Tibial artery (tissue), 4 donors: ENCODE measurements around the gene KLHL25.

Experiments used
- DNase-seq, 2 donors: peaks; one replicate each; pipeline ENCODE4 v3.0.0-alpha.2; 2019
- H3K27ac ChIP-seq, 2 donors: fragments of 200-600 bp; sonication (generic) in 1 of 2; 1 replicate in 1 of 2; 2 replicates in 1 of 2; pipeline ENCODE4 v1.5.1; 2018 to 2019; ENCODE audit warnings: mild to moderate bottlenecking in 1 of 2
- H3K27me3 ChIP-seq, 2 donors: fragments of 200-600 bp; sonication (generic) in 1 of 2; one replicate each; pipeline versions ENCODE4 v1.5.1 to v1.6.0; 2016 to 2019
- H3K36me3 ChIP-seq, 3 donors: fragments of 200-600 bp; sonication (generic) in 2 of 3; one replicate each; pipeline ENCODE4 v1.5.1; 2016 to 2019; ENCODE audit warnings: mild to moderate bottlenecking in 2 of 3
- H3K4me1 ChIP-seq, 4 donors: fragments of 200-600 bp; sonication (generic) in 2 of 4; 1 replicate in 3 of 4; 2 replicates in 1 of 4; pipeline ENCODE4 v1.5.1; 2016 to 2019
- H3K4me3 ChIP-seq, 2 donors: fragments of 200-600 bp; sonication (generic) in 1 of 2; 1 replicate in 1 of 2; 2 replicates in 1 of 2; pipeline ENCODE4 v1.5.1; 2018 to 2019; ENCODE audit warnings: mild to moderate bottlenecking in 2 of 2
- H3K9me3 ChIP-seq, 3 donors: fragments of 200-600 bp; sonication (generic) in 1 of 3; one replicate each; pipeline ENCODE4 v1.5.1; 2016 to 2019
- intact Hi-C: fragments of 100-400 bp; cut with DNase I; formaldehyde crosslinking; loops from one replicate; pipeline ENCODE4 v1.15.0; 2023; ENCODE audit warnings: low total_unique reads
- TF ChIP-seq, protein P1 (sequence below), 2 experiments: fragments of 200-600 bp in 1 of 2; fragments of 450-650 bp in 1 of 2; IDR thresholded peaks; one replicate each; pipeline ENCODE4 v1.5.1; 2017 to 2019; ENCODE audit warnings: antibody characterized with exemption in 2 of 2, mild to moderate bottlenecking in 1 of 2, moderate library complexity in 1 of 2

The KLHL25 gene

DNA sequence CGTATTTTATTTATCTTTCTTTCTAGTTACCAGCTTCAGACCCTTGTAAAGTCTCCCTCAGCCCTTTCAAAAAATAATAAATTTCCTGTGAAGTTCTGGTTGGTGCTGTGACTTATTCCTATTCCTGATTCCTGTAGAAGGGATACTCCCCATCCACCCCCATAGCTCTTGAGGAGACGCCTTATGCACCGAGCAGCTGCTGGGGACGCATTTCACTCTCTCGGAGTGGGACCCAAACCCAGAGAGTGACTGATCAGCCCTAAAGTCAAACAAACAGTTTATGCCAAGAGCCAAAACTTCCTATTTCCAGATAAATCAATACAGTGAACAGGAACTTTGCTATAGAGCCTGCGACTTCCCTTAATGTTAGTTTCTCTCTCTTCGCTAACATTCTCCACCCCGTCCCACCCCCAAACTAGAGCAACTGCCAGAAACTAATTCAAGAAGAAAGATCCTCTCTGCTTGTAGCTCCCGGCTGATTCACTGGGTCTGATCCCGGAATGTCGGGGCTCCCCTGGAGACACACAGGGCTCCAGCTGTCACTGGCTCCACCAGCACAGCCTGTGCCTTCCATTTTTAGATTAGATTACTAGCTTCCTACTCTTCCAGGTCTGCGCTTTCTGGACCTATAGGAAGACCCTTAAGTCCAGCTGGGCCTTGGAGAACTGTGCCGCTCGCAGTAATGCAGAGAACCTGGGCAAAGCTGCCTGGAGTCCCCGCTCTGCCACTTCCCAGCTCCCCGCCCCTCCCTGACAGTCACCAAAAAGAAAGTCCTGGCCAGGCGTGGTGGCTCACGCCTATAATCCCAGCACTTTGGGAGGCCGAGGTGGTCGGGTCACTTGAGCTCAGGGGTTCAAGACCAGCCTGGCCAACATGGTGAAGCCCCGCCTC is 45.2 kb downstream of the KLHL25 start:
- Histone ChIP-seq H3K36me3 (peaks cover 28 to 39% (median 30%) of the 10 kb centered on the region in 3 donors), H3K27ac (peak overlapping the region; percentile 73 to 74), H3K9me3 (no peaks in the 10 kb centered on the region), H3K4me3 (peak overlapping the region; percentile 41 to 46), H3K27me3 (no peaks in the 10 kb centered on the region), H3K4me1 (peaks cover 0 to 39% (median 31%) of the 10 kb centered on the region in 4 donors)
- TF ChIP-seq, protein P1, sequence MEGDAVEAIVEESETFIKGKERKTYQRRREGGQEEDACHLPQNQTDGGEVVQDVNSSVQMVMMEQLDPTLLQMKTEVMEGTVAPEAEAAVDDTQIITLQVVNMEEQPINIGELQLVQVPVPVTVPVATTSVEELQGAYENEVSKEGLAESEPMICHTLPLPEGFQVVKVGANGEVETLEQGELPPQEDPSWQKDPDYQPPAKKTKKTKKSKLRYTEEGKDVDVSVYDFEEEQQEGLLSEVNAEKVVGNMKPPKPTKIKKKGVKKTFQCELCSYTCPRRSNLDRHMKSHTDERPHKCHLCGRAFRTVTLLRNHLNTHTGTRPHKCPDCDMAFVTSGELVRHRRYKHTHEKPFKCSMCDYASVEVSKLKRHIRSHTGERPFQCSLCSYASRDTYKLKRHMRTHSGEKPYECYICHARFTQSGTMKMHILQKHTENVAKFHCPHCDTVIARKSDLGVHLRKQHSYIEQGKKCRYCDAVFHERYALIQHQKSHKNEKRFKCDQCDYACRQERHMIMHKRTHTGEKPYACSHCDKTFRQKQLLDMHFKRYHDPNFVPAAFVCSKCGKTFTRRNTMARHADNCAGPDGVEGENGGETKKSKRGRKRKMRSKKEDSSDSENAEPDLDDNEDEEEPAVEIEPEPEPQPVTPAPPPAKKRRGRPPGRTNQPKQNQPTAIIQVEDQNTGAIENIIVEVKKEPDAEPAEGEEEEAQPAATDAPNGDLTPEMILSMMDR (IDR thresholded peaks at IDR 0.05) = no peak
- intact Hi-C loops = loop anchor here (5.0 kb wide), 1 partner anchor 38 kb away; no protein-coding TSS in a partner anchor
- peak; percentile 73 to 74 for DNase-seq

DNA sequence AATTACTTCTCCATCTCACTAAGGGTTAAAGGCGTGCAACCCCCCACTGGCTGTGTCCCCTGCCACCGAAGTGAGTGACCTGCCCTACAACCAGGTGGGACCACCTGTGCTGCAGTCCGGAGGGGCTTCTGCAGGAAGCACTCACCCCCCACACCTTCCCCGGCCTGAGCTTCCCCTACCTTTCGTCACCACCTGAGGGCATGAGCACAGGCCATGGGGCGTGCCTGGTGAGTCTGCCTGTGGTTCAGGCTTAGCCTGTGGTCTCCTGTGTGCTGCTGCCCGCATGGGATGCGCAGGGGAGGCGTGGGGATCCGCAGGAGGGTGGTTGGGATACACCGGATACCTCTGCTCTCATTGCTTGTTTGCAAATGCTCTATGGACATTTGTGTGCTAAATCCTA is 46.0 kb downstream of the KLHL25 start:
- H3K27me3 ChIP-seq = no peaks in the 10 kb centered on the region
- H3K9me3 ChIP-seq = no peaks in the 10 kb centered on the region
- peaks cover 0 to 39% (median 31%) of the 10 kb centered on the region in 4 donors for H3K4me1 ChIP-seq
- TF ChIP-seq, protein P1 (IDR thresholded peaks at IDR 0.05) = no peak
- intact Hi-C loops = no loop called here
- DNase-seq = peak; percentile 21 to 61
- H3K27ac ChIP-seq = peak overlapping the region; percentile 73 to 74
- H3K4me3 ChIP-seq = no peak overlapping the region
- peaks cover 36 to 47% (median 37%) of the 10 kb centered on the region in 3 donors for H3K36me3 ChIP-seq

DNA sequence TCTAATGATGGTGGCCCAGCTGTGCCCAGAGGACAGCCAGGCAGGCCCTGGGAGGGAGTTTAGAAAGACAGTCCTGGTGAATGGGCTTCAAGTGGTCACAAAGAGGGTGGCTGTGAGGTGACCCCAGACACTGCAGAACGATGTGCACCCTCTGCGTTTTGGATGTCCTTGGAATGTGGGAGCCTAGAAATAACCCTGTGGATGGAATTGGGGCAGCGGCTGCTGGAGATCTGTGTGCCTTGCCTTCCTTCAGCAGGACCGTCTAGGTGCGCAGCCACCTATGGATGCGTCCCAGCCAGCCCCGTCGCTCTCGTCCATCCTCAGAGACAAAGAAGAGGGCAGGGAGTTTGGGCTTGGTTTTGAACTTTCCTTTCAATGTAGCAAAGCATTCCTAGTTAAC is 46.5 kb downstream of the KLHL25 start:
- Histone ChIP-seq H3K4me1 (peaks cover 0 to 39% (median 31%) of the 10 kb centered on the region in 4 donors), H3K9me3 (no peaks in the 10 kb centered on the region), H3K27me3 (no peaks in the 10 kb centered on the region), H3K36me3 (peaks cover 40 to 53% (median 43%) of the 10 kb centered on the region in 3 donors), H3K4me3 (no peak overlapping the region), H3K27ac (no peak overlapping the region)
- intact Hi-C loops = no loop called here
- TF ChIP-seq, protein P1 (IDR thresholded peaks at IDR 0.05) = no peak
- peak; percentile 11 to 62 for DNase-seq

DNA sequence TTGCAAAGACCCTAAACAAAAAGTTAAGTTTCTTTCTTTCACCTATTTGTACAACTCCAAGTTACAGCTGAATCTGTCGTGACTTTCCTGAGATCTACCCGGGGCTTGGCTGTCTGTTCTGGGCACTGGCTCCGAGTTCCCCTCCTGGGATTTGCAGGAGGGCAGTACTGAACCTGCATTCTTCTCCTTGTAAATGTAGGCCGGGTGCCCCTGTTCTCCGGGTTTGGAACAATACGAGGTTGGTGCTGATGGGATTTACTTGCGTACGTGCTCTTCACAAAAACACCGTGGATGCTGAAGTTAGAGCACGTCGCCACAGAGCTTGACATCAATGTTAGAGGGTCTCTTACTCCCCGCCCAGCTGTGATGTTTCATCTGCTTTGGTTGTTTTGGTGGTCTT is 48.1 kb downstream of the KLHL25 start:
- peak; percentile 20 to 56 for DNase-seq
- Histone ChIP-seq H3K27ac (no peak overlapping the region), H3K36me3 (peaks cover 40 to 68% (median 57%) of the 10 kb centered on the region in 3 donors), H3K9me3 (no peaks in the 10 kb centered on the region), H3K4me3 (no peak overlapping the region), H3K27me3 (no peaks in the 10 kb centered on the region), H3K4me1 (peaks cover 0 to 41% (median 37%) of the 10 kb centered on the region in 4 donors)
- intact Hi-C loops = no loop called here
- TF ChIP-seq, protein P1 (IDR thresholded peaks at IDR 0.05) = no peak

DNA sequence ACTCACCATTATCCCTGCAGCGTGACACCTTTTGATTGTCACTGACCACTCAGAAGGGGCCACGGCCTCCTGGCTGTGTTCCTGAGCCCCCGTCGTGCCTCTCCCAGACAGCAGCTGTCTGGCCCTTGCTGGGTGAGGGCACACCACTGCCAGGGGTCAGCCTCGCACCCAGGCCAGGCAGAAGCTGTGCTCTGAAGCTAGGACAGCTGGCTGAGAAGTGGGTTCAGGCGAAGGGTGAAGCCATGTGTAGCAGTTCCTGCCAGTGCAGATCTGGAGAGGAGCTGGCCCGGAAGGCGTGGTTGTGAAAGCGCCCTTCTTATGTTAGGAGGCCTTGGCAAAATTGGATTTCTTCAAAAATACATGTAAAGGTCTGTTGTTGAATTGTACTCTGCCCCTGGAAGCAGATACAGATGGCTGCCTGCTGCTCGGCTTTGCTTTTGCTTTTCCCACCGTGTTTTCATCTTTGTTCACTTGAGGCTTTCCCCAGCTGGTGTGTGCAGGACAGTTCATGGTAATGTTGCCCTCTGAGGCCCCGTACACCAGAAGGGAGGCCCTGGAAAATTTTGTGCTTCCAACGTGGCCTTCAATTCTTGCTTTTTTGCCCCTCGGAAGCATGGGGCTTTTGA is 49.1 kb downstream of the KLHL25 start:
- Histone ChIP-seq H3K27ac (no peak overlapping the region), H3K27me3 (no peaks in the 10 kb centered on the region), H3K36me3 (peaks cover 47 to 78% (median 67%) of the 10 kb centered on the region in 3 donors), H3K4me3 (no peak overlapping the region), H3K4me1 (peaks cover 0 to 34% (median 28%) of the 10 kb centered on the region in 4 donors), H3K9me3 (no peaks in the 10 kb centered on the region)
- intact Hi-C loops = no loop called here
- DNase-seq = peak in 1 of 2 donors; percentile 21
- TF ChIP-seq, protein P1 (IDR thresholded peaks at IDR 0.05) = no peak
